ENCODE data around the gene NUDT9. TPM values are rescaled to one million over a fixed set of nuclear protein-coding genes. Genes with fewer than 3 reads are reported as not detected.

The NUDT9 gene
- total RNA-seq, 2 donors from 2014 or later = 25.7 to 30.2 TPM

DNA sequence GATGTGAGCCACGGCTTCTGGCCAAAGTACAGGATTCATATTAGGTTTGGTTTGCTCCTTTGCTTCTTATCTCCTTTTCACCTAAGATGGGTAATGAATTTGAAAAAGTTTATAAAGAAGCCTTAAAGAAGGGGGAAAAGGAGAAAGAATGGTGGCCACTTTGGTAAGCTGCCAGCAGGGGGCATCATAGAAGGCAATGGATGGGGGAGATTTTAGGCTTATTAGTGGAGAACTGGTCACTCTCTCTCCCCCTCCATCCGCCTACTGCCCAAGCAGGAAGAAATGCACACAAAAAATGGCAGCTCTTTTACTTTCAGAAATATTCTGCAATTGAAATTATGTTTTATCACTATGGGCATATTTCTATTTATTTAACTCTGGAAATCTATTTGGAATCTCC lies 74.8 kb downstream of the NUDT9 start:
- intact Hi-C loops (cut with DNase I) = no loop called here
- no peak for DNase-seq

GRCh38 chr4:87497578-87497977 lies 75.2 kb downstream of the NUDT9 start:
- ATAC-seq (peak in 1 of 2 donors; percentile 35), DNase-seq (no peak)
- intact Hi-C loops (cut with DNase I) = no loop called here

More for the DNA sequence above, 74.8 kb downstream of the NUDT9 start:
- ATAC-seq = no peak

- intact Hi-C loops (cut with DNase I) = no loop called here
- ATAC-seq (no peak), DNase-seq (no peak)
These were observed 76.1 kb downstream of the NUDT9 start for GRCh38 chr4:87498446-87498900.

DNA sequence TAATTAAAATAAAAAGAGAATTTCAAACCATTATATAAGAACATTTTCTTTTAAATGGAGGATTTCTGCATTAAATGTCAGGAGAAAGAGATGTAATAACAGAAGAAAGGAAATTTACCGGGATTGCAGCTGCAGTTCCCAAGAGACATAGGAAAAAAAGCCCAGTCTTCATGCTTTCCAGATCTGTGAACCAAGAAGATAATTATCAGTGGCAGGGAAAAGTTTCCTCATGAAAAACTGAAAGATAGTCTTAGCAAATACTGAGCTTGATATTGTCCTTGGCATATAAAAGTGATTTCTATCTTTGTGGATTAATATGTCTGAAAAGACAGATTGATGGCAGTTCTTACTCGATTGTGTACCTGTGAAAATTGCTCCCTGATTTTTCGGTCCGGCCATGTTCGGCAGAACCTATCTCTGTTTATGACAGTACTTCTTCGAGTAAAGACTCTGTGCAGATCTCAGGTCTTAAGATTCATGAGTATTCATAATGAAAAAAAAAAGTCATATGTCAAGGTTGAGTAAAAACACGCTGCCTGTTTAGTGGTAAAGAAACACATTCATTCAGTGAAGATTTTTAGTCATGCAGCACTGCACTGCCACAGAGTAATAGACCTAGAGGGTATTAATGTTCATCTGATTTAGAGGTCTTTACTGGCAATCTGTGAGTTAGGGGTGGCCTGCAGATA lies 77.2 kb downstream of the NUDT9 start:
- DNase-seq (no peak), ATAC-seq (no peak)
- intact Hi-C loops (cut with DNase I) = no loop called here

DNA sequence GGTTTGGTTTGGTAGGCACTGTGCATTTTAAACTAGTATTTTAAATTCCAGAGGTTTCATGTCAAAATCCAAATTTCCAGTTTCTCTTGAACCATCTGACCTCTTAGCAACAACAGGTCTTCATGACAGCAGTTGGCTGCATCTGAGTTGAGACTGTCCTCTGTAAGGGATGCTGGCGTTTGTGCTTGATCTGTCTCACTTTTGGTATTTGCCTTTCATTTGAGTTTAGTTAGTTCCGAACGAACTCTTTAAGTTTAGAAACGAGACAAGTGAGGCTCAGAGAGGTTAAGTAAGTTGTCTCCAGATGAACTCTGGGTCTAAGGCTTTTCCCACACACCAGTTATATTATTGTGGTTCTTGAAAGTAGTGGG lies 77.7 kb downstream of the NUDT9 start:
- ATAC-seq (no peak), DNase-seq (no peak)
- intact Hi-C loops (cut with DNase I) = no loop called here

DNA sequence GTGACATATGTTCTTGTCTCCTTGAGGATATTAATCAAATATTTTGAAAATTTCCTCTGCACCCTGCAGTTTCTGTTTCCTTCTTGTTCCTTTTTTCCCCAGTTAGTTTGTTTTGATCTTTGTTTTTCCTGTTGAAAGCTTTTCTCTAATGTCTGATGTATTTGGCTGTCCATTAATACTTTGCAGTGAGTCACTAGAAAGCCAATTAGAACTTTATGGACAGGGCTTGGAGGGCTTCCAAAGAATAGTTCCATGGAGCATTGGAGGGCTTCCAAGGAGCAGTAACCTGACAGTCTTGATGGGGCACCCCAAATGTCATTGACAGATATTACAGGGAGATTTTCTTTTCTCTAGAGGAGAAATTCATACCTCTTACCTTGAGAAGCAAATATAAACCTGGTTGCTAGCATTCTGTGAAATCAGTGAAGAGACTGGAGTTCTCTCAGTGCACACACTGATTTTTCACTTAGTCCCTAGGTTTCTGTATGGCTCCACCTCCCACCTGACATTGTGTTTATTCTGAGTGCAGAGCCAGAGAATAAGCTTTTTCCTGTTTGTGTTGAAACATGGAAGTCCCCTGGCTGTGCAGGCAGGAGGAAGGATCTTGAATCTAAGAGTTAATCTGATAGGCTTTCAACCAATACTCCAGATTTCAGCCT lies 80.3 kb downstream of the NUDT9 start:
- ATAC-seq (peak; percentile 16 to 53), DNase-seq (no peak)
- intact Hi-C loops (cut with DNase I) = no loop called here

- no peak for DNase-seq
- ATAC-seq = no peak
- intact Hi-C loops (cut with DNase I) = no loop called here
These were observed 83.5 kb downstream of the NUDT9 start for GRCh38 chr4:87505862-87506261.

DNA sequence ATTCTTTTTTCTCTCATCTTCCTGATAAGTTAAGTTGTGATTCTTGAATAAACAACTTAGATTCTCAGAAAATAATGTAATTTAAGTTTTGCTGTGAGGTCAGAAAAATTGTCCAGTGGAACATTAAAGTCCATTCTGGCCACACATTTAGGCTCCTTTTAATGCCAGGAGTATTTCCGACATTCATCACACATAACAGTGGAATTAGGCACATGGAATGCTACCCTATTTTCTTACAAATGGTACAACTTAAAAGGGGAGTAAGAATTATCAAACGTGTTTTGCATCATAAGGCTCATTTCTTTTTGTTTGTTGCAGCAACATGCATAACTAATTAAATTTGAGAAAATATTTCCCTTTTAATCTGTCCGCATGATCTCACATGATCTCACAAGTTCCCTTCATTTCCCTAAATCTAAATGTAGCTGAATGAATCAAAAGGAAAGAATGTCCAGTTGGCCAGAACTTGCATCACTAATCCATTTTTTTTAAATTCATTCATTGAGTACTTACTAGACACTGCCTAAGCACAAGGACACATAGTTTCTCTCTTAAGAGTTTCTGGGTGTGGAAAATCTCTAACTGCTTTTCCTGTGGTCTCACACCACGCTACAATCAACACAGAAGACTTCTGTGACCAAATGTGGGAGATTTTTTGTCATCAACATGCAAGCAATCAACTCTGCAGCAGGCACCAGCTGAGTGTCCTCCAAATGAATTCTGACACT lies 84.8 kb downstream of the NUDT9 start:
- ATAC-seq = peak in 1 of 2 donors; percentile 73
- intact Hi-C loops (cut with DNase I) = no loop called here

More for the DNA sequence above, 84.8 kb downstream of the NUDT9 start:
- no peak for DNase-seq

Other genes with a start within 250 kb of the NUDT9 start
- 10 to 100 TPM; 10.6 to 11.8 TPM for gene KLHL8, start 202.0 kb upstream of the NUDT9 start, total RNA-seq
- gene HSD17B13, start 99.7 kb upstream of the NUDT9 start, total RNA-seq = under 1 TPM; 0.18 TPM
- 10 to 100 TPM; 17.0 to 24.1 TPM for gene HSD17B11, start 31.4 kb upstream of the NUDT9 start, total RNA-seq
- gene SPARCL1, start 106.8 kb downstream of the NUDT9 start, total RNA-seq = 100 to 1,000 TPM; 435 to 482 TPM
- gene DSPP, start 186.0 kb downstream of the NUDT9 start, total RNA-seq = not detected
- gene DMP1, start 227.7 kb downstream of the NUDT9 start, total RNA-seq = not detected

Measured in left cardiac atrium (tissue), 4 donors.